Measurements from ENCODE around the gene PLCB2.

- TF ChIP-seq CEBPB (IDR thresholded peaks at IDR 0.05) (no peak), USF1 (IDR thresholded peaks at IDR 0.05) (no peak), MAX (IDR thresholded peaks at IDR 0.05) (no peak), REST (IDR thresholded peaks at IDR 0.05; ENCODE audit: low read depth) (no peak), EGR1 (IDR thresholded peaks at IDR 0.05) (no peak)
Measured at GRCh38 chr15:40281801-40282146, 26.0 kb downstream of the PLCB2 start.
